GM11168 (cell line): ENCODE measurements around the gene MAX.

Source experiments
- in situ Hi-C: fragments of 300-500 bp; cut with MboI; formaldehyde crosslinking; loops from one replicate; pipeline ENCODE4 v1.12.0; 2022; ENCODE audit warnings: low sequenced_read_pairs; ENCODE audit not compliant: unreplicated experiment

MAX gene

DNA sequence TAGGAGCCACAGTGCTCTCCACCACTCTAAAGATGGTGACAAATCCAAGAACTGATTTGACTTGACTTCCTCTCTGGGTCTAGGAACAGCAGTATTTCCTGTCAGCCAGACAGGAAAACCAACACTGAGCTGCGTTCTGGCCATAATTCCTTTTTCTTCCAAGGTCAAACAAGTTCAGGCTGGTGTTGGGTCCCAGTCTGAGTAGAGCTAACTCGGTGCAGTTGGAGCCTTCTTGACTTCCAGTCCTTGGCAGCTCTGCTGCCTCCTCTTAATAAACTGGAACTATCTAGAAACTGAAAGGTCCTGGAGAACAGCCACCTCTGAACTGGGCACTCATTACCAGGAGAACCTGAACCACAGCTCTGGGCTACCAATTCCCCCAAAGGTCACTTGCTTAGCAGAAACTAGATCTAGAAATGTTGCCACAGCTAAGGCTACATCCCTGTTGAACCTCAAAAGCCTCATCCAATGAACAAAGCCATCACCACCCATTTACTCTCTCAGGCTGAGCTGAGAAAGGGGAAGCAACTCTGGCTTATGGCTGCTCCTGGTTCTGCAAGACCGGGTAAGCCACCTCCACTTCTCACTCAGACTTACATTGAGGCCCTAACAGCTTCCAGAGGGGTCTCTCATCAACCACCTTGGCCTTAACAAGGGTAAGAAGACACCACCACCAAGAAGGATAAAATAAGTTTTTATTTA lies 27.7 kb downstream of the MAX start:
- in situ Hi-C loops = no loop called here

DNA sequence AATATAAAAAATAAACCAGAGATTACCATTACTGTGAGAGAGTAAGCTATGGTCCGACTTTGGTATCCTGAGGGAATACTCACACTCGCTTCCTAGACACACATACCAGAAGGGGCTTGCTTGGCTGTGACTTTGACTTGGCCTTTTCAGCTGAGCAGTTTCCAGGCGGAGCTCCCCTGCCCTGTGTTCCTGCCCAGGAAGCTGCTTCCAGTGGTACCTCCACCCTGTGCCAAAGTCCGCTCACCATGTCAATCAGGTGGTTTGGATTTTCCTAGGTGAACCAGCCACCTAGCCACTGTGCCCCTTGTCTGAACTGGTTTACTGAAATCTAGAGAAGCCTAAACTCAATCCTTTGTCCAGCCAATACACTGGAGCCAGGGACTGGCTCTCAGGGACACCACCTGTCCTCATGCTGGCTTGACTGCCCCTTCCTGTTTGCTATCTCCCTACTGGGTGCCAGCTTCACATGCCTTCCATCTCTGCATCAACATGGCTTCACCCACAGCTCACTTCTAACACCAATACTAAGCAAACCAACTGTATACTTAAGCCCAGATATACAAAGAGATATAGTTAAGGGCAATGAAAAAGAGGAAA lies 28.6 kb downstream of the MAX start:
- in situ Hi-C loops = no loop called here

DNA sequence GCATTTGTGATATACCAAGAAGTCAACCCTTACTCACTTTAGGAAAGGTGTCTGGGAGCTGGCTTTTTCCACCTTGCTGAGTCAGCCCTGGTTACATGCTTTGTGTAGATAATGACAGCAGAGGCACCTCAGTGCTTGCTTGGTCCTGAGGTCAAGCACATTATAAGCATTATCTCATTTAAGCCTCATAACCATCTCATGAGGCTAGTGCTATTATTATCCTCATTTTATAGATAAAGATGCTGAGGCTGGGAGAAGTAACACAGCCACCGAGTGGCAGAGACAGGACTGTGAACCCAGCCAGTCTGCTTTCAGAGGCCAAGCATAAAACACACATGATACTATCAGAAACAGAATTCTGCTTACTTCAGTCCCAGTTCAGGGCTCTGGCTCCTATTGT lies 29.4 kb downstream of the MAX start:
- in situ Hi-C loops = no loop called here

DNA sequence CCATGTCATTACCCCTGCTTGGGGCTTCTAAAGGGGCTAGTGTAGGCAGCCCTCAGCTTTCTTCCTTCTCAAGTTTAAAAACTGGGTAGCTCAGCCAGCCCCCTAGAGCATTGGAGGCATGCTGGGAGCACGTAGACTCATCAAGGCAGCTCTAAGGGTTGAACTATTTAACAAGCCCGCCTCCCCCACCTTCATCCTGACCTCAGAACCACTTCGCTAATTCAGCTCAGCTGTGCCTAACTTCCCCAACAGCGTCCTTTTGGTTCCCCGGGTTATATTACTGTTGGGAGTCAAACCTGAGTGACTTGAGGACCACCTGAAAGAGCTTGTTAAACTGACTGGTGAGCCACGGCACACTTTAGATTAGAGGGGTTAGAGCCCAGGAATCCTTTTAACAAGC lies 30.1 kb downstream of the MAX start:
- in situ Hi-C loops = no loop called here

DNA sequence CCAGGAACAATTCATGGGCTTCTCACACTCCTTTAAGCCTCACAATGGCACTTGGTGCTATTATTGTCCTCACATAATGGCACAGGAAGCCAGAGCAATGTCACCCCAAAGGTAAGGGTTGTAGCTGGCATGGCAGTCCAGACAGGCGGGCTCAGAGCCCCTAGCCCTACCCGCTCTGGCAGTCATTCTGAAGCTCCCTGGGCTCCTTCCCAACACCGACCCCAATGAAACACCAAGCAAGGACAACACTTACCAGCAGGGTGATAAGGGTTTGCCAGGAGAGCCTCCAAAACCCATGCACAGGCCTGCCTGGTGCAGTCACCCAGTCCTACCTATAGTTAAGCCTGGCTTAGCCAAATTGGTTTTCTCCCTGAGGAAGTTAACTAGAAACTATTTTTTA lies 30.8 kb downstream of the MAX start:
- in situ Hi-C loops = no loop called here

DNA sequence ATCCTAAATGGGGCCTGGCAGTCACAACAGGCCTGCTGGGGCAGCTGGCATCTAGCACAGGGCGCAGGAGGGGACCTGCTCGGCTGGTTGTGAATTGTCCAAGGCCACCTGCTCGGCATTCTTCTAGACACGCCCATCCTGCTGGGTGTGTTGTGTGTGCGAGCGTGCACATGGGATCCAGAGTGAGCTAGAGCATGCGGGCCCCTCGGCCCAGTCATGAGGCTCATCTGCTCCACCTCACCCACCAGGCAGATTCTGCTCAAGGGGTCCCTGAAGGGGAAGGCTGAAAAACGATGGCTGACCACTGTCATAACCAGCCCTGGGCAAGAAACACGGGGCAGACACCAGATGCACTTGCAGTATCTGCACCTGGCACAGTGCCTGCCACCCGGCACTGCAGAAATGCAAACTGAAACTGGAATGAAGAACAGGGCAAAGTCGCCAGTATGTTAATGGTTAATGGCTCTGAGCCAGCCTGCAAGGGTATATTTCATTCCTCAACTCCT lies 31.8 kb downstream of the MAX start:
- in situ Hi-C loops = no loop called here

DNA sequence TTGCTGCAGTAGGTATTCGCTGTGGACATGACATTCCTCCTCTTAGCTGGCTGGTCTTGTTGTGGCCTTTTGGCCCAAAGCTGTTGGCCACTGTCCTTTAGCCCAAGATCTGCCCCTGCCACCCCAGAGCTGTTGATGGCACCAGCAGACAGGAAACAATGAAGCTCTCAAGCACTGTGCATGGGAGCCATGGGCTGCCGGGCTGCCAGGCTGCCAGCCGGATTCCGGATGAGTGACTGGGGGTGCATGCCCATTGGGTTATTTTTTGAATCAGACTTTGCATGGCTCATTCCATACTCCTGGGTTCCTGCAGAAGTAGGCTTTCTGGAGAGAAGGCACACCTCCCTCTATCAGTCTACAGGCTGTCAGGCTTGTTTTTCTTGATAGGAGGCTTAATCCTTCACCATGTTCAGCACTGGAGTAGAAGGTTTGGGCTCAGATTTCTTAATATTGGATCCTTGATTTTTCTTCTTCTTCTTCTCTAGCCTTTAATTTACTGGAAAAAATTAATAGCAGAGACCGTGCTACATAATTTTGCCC lies 32.4 kb downstream of the MAX start:
- in situ Hi-C loops = no loop called here

DNA sequence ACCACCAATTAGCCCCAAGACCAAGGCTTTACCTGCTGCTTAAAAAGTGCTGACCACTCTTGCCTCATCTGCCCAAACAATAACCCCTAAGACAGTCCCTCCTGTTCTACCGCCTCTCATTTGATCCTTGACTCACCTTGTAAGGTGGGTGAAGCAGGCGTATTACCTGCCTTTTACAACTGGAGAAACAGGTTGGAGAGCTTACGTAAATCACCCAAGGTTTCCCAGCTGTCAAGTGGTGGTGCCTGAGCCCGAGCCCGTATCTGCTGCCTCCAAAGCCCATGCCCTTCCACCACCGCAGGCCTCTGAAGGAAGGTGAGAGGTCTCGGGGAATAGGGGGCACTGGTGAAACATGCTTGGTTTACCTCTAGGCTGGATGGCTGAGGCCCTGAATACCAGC lies 36.6 kb downstream of the MAX start:
- in situ Hi-C loops = no loop called here

DNA sequence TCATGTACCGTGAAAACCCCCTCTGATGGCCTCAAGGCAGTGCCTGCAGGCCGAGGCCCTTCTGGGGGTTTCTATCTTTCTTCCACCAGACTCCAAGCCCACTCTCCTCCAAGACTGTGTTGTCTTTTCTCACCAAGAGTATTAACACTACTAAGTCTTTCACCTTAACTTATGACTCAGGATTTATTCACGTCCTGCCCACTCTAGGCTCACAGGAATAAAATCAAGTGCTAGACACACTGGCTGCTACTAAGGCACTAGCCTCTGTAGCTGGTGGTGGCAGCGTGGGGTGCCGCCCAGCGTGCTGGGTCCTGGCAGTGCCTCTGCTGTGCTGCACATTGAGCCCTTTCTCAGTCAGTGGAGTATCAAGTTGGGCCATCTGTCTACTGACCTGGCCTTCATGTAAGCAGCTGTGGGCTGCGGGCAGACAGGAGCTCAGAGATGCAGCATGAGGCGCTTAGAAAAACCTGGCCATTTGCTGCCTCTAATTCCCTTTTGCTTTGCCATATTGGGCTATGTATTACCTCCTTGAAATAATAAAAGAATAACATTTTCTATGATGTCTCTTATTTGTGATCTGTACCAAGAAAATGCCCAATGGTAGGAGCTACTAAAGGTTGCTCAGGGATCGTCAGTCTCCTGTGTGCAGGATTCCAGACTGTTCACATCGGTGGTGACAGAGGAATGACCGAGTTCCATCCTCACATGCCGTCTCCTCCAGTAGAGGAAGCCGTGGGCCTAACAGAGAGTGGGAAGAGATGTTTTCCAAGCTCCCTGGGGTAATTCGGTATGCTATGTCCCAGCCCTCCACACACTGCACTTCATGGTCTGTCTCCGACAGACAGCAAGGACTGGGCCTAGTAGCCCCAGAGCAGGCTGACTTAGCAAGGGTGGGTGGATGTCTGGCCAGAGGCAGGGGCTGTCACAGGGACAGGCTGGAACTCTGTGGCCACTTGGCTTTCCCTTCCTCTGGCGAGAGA lies 39.9 kb downstream of the MAX start:
- in situ Hi-C loops = no loop called here

DNA sequence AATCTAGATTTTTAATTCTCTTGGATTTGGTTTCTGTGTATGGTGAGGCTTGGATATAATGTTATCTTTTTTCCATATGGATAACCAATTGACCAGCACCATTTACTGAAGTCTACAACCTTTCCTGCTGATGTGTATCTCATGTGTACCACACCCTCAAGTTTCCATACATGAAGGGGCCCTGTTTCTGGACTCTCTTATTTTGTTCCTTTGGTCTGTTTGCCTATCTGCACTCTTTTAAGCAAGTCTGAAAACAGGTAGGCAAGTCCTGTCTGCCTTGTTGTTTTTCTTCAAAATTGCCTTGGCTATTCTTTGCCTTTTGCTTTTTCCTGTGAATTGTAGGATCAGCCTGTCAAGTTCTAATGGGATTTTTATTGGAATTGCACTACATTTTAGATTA lies 44.6 kb downstream of the MAX start:
- in situ Hi-C loops = no loop called here

DNA sequence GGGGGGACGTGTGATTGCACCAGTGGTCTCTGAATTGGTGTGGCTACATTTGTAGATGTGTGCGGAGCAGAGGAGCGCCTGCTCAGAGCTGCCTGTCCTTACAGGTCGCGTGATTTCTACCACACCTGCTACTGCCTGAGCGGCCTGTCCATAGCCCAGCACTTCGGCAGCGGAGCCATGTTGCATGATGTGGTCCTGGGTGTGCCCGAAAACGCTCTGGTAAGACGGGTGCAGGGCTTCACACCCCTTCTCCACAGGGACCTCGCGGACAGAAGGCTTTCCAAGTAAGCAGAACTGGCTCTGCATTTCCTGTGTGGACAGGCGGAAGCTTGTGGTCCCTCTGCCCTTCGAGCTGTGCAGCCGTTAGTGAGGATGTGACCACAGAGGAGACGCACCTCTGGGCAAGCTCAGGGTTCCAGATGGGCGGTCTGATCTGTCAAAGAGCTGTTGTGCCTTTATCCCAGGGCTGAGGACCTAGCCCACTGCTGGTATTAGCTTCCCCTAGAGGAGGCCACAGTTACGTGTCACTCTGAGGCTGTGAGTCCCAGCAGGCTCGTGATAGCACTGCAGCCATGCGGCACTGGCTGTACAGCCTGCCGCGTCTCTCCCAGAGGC lies 47.7 kb downstream of the MAX start:
- in situ Hi-C loops = no loop called here

DNA sequence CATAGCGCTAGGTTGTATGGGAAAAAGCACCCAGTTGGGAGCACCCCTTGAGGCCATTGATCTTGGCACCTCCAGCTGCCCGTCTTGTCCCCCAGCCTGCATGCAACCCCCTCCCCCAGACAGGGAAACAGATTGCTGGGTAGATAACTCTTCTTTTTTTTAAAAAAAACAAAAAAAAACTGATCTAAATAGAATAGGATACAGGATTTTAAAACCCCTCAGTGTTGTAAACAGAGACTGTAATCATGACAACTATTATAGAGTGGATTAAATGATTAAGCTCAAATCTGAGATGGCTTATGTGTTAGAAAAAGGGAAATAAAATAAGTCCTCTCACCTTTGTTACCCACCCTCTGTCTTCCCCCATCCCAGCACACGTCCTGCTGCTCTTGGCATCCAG lies 48.9 kb downstream of the MAX start:
- in situ Hi-C loops = no loop called here

DNA sequence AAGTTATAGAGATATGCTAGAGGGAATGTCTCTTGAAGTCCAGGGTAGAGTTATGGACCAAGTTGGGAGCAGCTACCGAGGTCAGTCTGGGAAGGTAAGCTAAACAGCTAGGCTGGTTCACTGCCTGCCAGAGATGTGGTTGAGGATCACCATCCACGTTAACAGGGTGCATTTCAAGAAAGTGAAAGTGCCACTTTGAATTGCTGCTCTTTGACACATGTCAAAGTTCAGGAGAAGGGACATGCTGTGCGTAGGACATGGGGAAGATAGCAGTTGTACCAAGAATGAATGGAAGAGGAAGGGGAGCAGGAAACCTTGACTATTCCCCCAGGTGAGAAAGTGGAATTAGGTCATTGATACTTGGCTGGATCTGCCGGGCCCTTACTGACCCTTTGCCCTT lies 49.5 kb downstream of the MAX start:
- in situ Hi-C loops = no loop called here

DNA sequence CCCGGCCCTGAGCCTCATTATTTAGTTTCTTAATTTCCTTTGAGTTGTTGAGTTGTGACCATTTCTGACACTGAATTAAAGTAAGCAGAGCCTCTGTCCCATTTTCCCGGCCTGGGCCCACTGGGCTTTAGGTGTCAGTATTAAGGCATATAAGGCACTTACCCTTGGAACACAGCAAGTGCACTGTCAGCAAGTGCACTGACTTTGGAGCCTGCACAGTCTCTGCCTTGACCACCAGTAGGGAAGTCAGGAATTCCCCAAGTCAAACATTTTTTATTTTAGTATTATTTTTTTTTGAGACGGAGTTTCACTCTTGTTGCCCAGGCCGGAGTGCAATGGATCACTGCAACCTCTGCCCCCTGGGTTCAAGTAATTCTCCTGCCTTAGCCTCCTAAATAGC lies 56.6 kb downstream of the MAX start:
- in situ Hi-C loops = no loop called here

DNA sequence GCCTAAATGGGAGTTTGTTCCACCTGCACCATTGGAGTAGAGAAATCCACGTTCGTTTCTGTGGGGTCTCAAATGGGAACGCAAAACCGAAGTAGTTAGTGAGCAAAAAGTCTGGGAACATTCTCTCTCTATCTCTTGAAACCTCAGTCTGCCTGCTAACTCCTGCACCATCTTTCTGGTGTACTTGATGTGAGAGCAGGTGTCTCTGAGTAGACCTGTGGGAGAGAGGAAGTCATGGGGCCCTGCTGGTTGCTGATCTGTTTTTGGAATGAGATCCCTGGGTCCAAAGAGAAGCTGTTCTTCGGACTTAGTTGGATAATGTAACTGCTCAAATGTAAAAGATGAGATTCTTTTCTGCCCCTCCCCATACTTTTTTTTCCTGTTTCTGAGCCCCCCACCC lies 57.3 kb downstream of the MAX start:
- in situ Hi-C loops = no loop called here

DNA sequence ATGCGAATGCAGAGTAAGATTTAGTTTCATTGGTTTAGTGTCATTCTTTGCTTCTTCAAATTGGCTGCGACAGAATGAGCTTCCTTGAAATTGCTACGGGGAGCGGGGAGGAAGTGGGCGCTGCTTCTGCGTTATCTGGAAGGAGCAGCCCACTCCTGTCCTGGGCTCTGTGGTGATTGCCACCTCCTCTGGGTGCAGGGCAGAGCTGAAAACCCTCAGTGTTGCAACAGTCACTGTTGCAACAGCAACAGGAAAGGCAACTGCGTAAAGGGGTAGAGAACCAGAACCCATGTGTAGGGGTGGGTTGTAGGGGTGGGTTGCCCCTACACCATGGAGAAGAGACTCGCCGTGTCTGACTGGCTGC lies 57.7 kb downstream of the MAX start:
- in situ Hi-C loops = no loop called here

DNA sequence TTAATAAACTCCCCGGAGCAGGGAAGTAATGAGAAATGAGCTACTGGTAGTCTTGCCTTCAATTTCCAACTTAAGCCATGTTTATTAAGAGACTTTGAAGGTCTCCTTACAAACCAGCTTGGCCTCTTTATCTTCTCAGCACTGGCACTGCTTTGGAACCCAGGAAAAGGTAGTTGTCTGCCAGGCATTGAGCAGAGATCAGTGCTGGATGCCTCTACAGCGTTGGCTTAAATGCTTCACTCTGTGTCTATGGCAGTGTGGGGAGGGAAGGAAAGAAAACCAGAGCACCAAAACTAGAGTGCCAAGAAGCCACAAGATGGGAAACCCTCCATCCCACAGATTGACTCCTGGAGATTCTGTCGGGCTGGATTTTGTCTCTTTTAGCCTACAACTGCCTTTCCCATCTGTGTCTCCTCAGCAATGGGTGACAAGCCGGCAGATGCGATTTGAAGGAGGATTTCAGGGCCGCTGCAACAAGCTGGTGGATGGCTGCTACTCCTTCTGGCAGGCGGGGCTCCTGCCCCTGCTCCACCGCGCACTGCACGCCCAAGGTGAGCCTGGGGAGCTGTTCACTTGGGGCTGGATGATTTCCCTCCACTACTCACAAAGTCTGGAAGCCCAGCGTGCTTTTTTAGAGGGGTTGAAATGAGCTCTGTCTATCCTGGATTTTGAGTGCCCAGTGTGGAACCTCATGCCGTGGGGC lies 58.3 kb downstream of the MAX start:
- in situ Hi-C loops = no loop called here

DNA sequence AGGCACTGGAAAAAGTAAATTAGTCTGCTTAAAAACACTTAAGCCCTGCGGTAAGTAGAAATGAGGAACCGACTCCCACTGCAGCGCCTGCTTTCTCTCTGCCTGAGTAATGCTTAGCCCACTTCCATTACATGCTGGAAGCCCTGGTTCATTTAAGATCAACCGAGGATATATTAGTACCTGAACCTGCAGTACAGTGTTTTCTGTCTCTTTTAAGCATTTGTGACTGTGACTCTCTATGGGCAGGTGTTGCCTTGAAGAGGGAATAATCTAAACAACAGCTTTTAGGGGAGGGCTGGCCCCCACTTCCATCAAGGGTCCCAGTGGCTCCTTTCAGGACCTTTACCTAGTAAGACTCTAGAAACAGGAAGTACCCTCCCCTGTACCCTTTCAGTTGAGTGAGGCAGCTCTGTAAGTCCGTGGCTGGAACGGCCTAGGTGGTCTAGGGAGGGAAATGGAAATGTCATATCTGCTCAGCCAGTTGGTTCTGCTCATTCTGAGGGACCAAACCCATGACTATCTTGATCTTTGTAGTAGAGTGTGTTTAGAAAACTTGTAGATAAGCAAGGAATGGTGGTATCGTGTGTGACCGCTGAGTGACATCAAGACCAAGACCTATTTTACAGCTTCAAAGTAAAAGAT lies 59.5 kb downstream of the MAX start:
- in situ Hi-C loops = no loop called here

DNA sequence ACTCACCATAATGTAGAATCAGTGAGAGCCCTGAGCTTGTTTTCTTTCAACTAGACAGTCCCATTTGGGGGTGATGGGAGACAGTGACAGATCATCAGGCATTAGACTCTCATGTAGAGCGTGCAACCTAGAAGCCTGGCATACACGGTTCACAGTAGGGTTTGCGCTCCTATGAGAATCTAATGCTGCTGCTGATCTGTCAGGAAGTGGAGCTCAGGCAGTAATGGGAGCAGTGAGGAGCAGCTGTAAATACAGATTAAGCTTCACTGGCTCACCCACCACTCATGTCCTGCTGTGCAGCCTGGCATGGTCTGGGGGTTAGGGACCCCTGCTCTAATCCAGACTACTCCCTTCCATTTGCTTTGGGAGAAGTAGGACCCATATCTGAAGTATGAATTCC lies 60.0 kb downstream of the MAX start:
- in situ Hi-C loops = no loop called here
